Upper lobe of left lung (tissue), 6 donors: ENCODE measurements around the gene CNTN2. TPM values are rescaled to one million over a fixed set of nuclear protein-coding genes. Genes with fewer than 3 reads are reported as not detected.

Experiments used
- ATAC-seq, 2 donors: fragments of 200-7000 bp; cut with Tn5 transposase; one replicate each; pipeline ENCODE4 v1.9.1; 2022; ENCODE audit warnings: mild to moderate bottlenecking in 2 of 2, moderate library complexity in 2 of 2; ENCODE audit not compliant: low FRiP score in 2 of 2
- DNase-seq, 2 donors: peaks; one replicate each; pipeline ENCODE4 v3.0.0-alpha.2; 2019 to 2020
- H3K27ac ChIP-seq, 4 donors: fragments of 200-600 bp; sonication (generic); one replicate each; pipeline ENCODE4 v1.5.1; 2016 to 2019
- H3K27me3 ChIP-seq, 4 donors: fragments of 200-600 bp; sonication (generic); one replicate each; pipeline ENCODE4 v1.5.1; 2017 to 2019
- H3K36me3 ChIP-seq, 4 donors: fragments of 200-600 bp; sonication (generic); one replicate each; pipeline ENCODE4 v1.5.1; 2016 to 2019
- H3K4me1 ChIP-seq, 4 donors: fragments of 200-600 bp; sonication (generic); one replicate each; pipeline ENCODE4 v1.5.1; 2018 to 2019
- H3K4me3 ChIP-seq, 4 donors: fragments of 200-600 bp; sonication (generic); one replicate each; pipeline ENCODE4 v1.5.1; 2017 to 2019; ENCODE audit warnings: mild to moderate bottlenecking in 2 of 4, moderate library complexity in 1 of 4
- H3K9me3 ChIP-seq, 4 donors: fragments of 200-600 bp; sonication (generic); one replicate each; pipeline ENCODE4 v1.5.1; 2018 to 2019
- EP300 ChIP-seq, 4 donors: sonication (generic); formaldehyde crosslinking; IDR thresholded peaks; one replicate each; pipeline ENCODE4 v1.5.1; 2017; ENCODE audit warnings: antibody characterized with exemption in 4 of 4, control low read depth in 2 of 4
- POLR2A ChIP-seq, 4 donors: fragments of 450-650 bp; IDR thresholded peaks; one replicate each; pipeline ENCODE4 v1.5.1; 2016 to 2017; ENCODE audit warnings: antibody characterized with exemption in 4 of 4, mild to moderate bottlenecking in 2 of 4
- POLR2AphosphoS5 ChIP-seq, 2 donors: sonication (generic); formaldehyde crosslinking; IDR thresholded peaks; one replicate each; pipeline ENCODE4 v1.5.1; 2017; ENCODE audit warnings: antibody characterized with exemption in 2 of 2
- WGBS, 2 donors: methylation state at CpG; one replicate each; pipeline ENCODE4 v1.1.5; 2017 to 2018; 5-methylcytosine and 5-hydroxymethylcytosine counted together
- total RNA-seq, 6 donors: library from RNA; depleted of rRNA in 4 of 6; stranded (reverse); fragments of >200 nt in 4 of 6; gene quantifications; one replicate each; pipeline versions ENCODE4 v1.1.0 to v1.2.1, GENCODE V29; 2016 to 2021
- TF ChIP-seq, protein P1 (sequence below), 6 experiments: fragments of 450-650 bp in 4 of 6; fragments of 200-600 bp in 2 of 6; sonication (generic) in 2 of 6; IDR thresholded peaks; one replicate each; pipeline ENCODE4 v1.5.1; 2016 to 2019; ENCODE audit warnings: antibody characterized with exemption in 6 of 6
- donor health status: DM: no; HTN: no; CAD: no; lungs with moderate emphysema.
- donor health status: DM: no; HTN: yes; CAD: no; lungs with severe emphysema.

Gene CNTN2
- total RNA-seq, 6 donors from 2014 or later = not detected

DNA sequence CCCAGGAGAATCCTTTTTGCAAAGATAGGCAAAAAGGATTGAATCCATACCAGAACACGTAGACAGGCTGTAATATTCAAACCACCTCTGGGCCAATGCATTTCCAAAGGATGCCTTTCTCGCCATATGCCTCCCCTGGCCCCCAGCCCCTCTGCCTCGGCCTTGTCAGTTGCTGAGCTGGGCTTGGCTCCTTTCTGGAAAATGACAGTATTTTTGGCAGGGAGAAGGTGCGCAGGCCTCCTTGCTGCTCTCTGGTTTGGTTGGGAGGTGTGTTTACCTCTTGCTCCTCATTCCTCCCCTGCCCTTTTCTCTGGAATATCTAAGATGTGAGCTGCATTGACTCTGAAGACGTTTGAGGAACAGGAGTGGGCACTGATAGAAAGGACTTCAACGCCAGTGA lies 26.0 kb upstream of the CNTN2 start:
- DNase-seq (no peak), ATAC-seq (no peak)
- Histone ChIP-seq H3K4me1 (peaks cover 0 to 10% (median 0%) of the 10 kb centered on the region in 4 donors), H3K27ac (no peak overlapping the region), H3K9me3 (no peaks in the 10 kb centered on the region), H3K4me3 (no peak overlapping the region), H3K27me3 (no peaks in the 10 kb centered on the region), H3K36me3 (no peaks in the 10 kb centered on the region)
- no peak for TF ChIP-seq POLR2AphosphoS5 (IDR thresholded peaks at IDR 0.05)
- TF ChIP-seq POLR2A (IDR thresholded peaks at IDR 0.05) = no peak
- no peak for TF ChIP-seq EP300 (IDR thresholded peaks at IDR 0.05)
- TF ChIP-seq, protein P1, sequence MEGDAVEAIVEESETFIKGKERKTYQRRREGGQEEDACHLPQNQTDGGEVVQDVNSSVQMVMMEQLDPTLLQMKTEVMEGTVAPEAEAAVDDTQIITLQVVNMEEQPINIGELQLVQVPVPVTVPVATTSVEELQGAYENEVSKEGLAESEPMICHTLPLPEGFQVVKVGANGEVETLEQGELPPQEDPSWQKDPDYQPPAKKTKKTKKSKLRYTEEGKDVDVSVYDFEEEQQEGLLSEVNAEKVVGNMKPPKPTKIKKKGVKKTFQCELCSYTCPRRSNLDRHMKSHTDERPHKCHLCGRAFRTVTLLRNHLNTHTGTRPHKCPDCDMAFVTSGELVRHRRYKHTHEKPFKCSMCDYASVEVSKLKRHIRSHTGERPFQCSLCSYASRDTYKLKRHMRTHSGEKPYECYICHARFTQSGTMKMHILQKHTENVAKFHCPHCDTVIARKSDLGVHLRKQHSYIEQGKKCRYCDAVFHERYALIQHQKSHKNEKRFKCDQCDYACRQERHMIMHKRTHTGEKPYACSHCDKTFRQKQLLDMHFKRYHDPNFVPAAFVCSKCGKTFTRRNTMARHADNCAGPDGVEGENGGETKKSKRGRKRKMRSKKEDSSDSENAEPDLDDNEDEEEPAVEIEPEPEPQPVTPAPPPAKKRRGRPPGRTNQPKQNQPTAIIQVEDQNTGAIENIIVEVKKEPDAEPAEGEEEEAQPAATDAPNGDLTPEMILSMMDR (IDR thresholded peaks at IDR 0.05) = no peak
- WGBS, 2 donors = 82 to 90% methylated on average over 6 of the region's 6 CpGs

DNA sequence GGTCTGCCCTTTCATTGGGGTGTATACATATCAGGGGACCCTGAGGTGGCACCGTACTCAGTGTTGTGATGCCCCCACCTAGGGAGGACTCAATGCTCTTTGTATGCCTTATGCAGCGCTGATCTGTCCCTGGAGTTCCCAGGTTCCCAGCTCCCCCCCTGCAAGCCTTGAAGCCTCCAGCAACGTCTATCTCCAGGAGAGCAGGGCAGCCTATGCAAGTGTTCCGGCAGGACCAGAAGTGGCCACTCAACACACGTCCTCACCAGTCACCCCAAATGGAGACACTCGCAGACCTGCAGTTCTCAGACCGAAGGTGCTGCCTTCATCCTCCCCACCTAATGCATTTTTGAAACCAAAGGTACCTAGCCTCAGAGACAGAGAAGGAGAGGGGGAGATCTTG lies 25.2 kb upstream of the CNTN2 start:
- DNase-seq (no peak), ATAC-seq (no peak)
- Histone ChIP-seq H3K27ac (no peak overlapping the region), H3K27me3 (no peaks in the 10 kb centered on the region), H3K36me3 (no peaks in the 10 kb centered on the region), H3K9me3 (no peaks in the 10 kb centered on the region), H3K4me3 (no peak overlapping the region), H3K4me1 (peaks cover 0 to 10% (median 0%) of the 10 kb centered on the region in 4 donors)
- 69 to 72% methylated on average over 6 to 7 of the region's 7 CpGs for WGBS, 2 donors
- no peak for TF ChIP-seq POLR2A (IDR thresholded peaks at IDR 0.05)
- TF ChIP-seq, protein P1 (IDR thresholded peaks at IDR 0.05) = no peak

DNA sequence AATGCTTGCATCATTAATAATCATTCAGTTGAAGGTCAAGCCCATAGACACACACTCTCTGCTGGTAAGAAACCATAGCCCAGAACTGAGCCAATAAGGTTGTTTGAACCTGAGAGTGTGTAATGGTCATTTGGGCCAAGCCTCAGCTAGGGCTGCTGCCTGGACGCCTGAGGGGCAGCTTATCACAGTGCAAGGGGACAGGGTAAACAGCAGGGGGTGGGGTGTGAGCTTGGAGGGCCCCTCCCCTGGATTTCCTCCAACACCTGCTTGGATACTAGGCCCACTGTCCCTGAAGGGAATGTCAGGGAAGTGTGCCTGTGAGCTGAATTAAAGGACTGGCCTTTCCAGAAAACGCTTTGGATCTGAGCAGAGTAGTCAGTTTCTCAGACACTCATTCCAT lies 24.6 kb upstream of the CNTN2 start:
- Histone ChIP-seq H3K36me3 (no peaks in the 10 kb centered on the region), H3K4me1 (peaks cover 0 to 10% (median 0%) of the 10 kb centered on the region in 4 donors), H3K4me3 (no peak overlapping the region), H3K27me3 (no peaks in the 10 kb centered on the region), H3K9me3 (no peaks in the 10 kb centered on the region), H3K27ac (no peak overlapping the region)
- ATAC-seq = no peak
- TF ChIP-seq POLR2AphosphoS5 (IDR thresholded peaks at IDR 0.05) = no peak
- TF ChIP-seq EP300 (IDR thresholded peaks at IDR 0.05) = no peak
- TF ChIP-seq, protein P1 (IDR thresholded peaks at IDR 0.05) = no peak
- TF ChIP-seq POLR2A (IDR thresholded peaks at IDR 0.05) = no peak
- DNase-seq = no peak
- WGBS, 2 donors = 53 to 70% methylated on average over 2 of the region's 2 CpGs

DNA sequence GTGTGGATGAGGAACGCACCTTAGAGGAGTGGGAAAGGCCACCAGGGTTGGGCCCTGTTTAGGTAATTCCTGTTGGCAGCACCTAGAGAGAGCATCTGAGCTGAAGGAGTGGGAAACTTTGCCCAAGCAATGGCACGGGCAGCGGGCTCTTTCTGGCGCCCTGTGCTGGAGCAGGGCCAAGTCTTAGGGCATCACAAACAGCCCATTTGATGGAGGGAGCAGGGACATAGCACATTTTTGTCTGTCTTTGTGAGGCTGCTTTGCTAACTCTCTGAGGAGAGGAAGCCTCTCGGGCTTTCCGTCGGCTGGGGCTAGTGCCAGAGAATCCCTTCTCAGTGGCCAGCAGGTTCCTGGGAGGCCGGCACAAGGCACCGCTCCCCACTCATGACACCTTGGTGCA lies 22.5 kb upstream of the CNTN2 start:
- Histone ChIP-seq H3K4me1 (no peaks in the 10 kb centered on the region), H3K27me3 (no peaks in the 10 kb centered on the region), H3K27ac (no peak overlapping the region), H3K36me3 (no peaks in the 10 kb centered on the region), H3K4me3 (no peak overlapping the region), H3K9me3 (no peaks in the 10 kb centered on the region)
- ATAC-seq (no peak), DNase-seq (no peak)
- TF ChIP-seq EP300 (IDR thresholded peaks at IDR 0.05) (no peak), POLR2A (IDR thresholded peaks at IDR 0.05) (no peak), POLR2AphosphoS5 (IDR thresholded peaks at IDR 0.05) (no peak)
- TF ChIP-seq, protein P1 (IDR thresholded peaks at IDR 0.05) = no peak
- WGBS, 2 donors = 93% methylated on average over 3 to 9 of the region's 9 CpGs

DNA sequence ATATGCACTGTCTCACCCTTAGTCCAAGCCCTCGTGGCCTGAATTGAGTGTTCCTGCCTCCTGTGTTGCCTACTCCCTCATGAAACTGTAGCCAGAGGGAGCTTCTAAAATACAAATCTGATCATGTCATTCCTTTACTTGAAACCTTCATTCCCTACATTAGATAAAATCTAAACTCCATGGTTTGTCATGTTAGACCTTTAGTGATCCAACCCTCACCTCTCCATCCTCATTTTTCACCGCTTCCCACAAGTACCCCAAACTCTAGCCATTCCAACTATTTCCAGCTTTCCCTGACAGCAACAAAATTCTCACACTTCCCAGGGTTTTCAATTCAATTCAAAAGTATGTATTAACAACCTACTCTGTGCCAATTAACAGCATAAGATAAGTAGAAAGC lies 18.3 kb upstream of the CNTN2 start:
- 83 to 91% methylated on average over 2 of the region's 2 CpGs for WGBS, 2 donors
- TF ChIP-seq, protein P1 (IDR thresholded peaks at IDR 0.05) = no peak
- no peak for TF ChIP-seq POLR2AphosphoS5 (IDR thresholded peaks at IDR 0.05)
- TF ChIP-seq EP300 (IDR thresholded peaks at IDR 0.05) = no peak
- TF ChIP-seq POLR2A (IDR thresholded peaks at IDR 0.05) = no peak
- Histone ChIP-seq H3K27me3 (no peaks in the 10 kb centered on the region), H3K4me1 (no peaks in the 10 kb centered on the region), H3K4me3 (no peak overlapping the region), H3K27ac (no peak overlapping the region), H3K36me3 (no peaks in the 10 kb centered on the region), H3K9me3 (no peaks in the 10 kb centered on the region)
- ATAC-seq (no peak), DNase-seq (no peak)
